Heart right ventricle (tissue), 16 donors: Measurements from ENCODE around the gene NAV1. TPM values are rescaled to one million over a fixed set of nuclear protein-coding genes. Genes with fewer than 3 reads are reported as not detected.
"Not testable (repeated sequence)": the region's sequence is repeated elsewhere in the genome, so short reads cannot be mapped to it uniquely, and the experiment has no call there.

Experiments
- ATAC-seq, 8 donors: fragments of 200-7000 bp; cut with Tn5 transposase; one replicate each; pipeline ENCODE4 v1.9.1; 2020; ENCODE audit warnings: mild to moderate bottlenecking in 8 of 8, moderate library complexity in 8 of 8, moderate number of reproducible peaks in 1 of 8
- DNase-seq, 2 donors: peaks; one replicate each; pipeline ENCODE4 v3.0.0-alpha.2; 2020
- H3K27ac ChIP-seq, 10 donors: fragments of 200-600 bp; sonication (generic) in 2 of 10; one replicate each; pipeline versions ENCODE4 v1.5.0 to v1.8.0; 2020 to 2022; ENCODE audit warnings: mild to moderate bottlenecking in 3 of 10
- H3K27me3 ChIP-seq, 7 donors: fragments of 200-600 bp; one replicate each; pipeline ENCODE4 v1.8.0; 2021 to 2022; ENCODE audit warnings: mild to moderate bottlenecking in 2 of 7
- H3K36me3 ChIP-seq, 9 donors: fragments of 200-600 bp; sonication (generic) in 1 of 9; one replicate each; pipeline versions ENCODE4 v1.5.0 to v1.8.0; 2020 to 2022; ENCODE audit warnings: mild to moderate bottlenecking in 2 of 9
- H3K4me1 ChIP-seq, 9 donors: fragments of 200-600 bp; sonication (generic) in 1 of 9; one replicate each; pipeline versions ENCODE4 v1.5.0 to v1.8.0; 2020 to 2022; ENCODE audit warnings: mild to moderate bottlenecking in 4 of 9
- H3K4me3 ChIP-seq, 10 donors: fragments of 200-600 bp; sonication (generic) in 2 of 10; one replicate each; pipeline versions ENCODE4 v1.5.0 to v1.8.0; 2020 to 2022; ENCODE audit warnings: mild to moderate bottlenecking in 7 of 10, moderate library complexity in 2 of 10
- H3K9me3 ChIP-seq, 11 donors: fragments of 200-600 bp in 10 of 11; sonication (generic) in 2 of 11; one replicate each; pipeline versions ENCODE4 v1.5.0 to v1.8.0; 2013 to 2022; ENCODE audit warnings: mild to moderate bottlenecking in 2 of 11, control low read depth in 1 of 11, moderate library complexity in 1 of 11
- WGBS, 2 donors: extraction: QIAGEN DNeasy Blood & Tissue Kit; methylation state at CpG; one replicate each; pipeline ENCODE4 v1.1.7; 2013; ENCODE audit warnings: inconsistent platforms in 1 of 2; 5-methylcytosine and 5-hydroxymethylcytosine counted together
- intact Hi-C, 10 donors: fragments of 100-400 bp; cut with DNase I; formaldehyde crosslinking; loops; one replicate each; pipeline versions ENCODE4 v1.11.1 to v1.14.2; 2022
- polyA plus RNA-seq, 2 donors: library from polyadenylated mRNA; stranded (reverse); fragments of 200-250 nt; gene quantifications; one replicate each; pipeline ENCODE4 v1.2.3, GENCODE V29; 2013
- total RNA-seq, 10 donors: library from RNA; stranded (reverse); fragmentation: NEBNext Ultra II Directional in 3 of 10; extraction: Animal tissue kit (Norgen Biotek cat#: 25700) in 3 of 10; gene quantifications; one replicate each; pipeline versions ENCODE4 v1.2.1 to v1.2.4, GENCODE V29; 2021 to 2023
- TF ChIP-seq, protein P1 (sequence below), 9 donors: fragments of 200-600 bp; sonication (generic) in 2 of 9; IDR thresholded peaks; one replicate each; pipeline versions ENCODE4 v1.5.0 to v1.8.0; 2021 to 2022; ENCODE audit warnings: antibody characterized with exemption in 9 of 9, mild to moderate bottlenecking in 5 of 9, moderate library complexity in 1 of 9
- donor health status: Arrhythmogenic right ventricular cardiomyopathy.
- donor health status: ischemic (EF 13 %, LVEDD 7.1; RV severe dilation, severe dysfunction).
- donor health status: healthy with polysubstance abuse.
- donor health status: DM: no; HTN: yes; CAD: no.
- donor health status: DM: no; HTN: no; CAD: no.
- donor health status: ischemic (EF 25% LVEDD 6.9; RV normal size, moderate dysfunction).
- donor health status: ischemic (EF 25% LVEDD 5.7; RV mildly dilated, moderate dysfunction).
- donor health status: healthy.
- donor health status: DM: yes; HTN: yes; CAD: no.
- donor health status: Ischemic cardiomyopathy.
- donor health status: ischemic (EF 35%, LVEDD 5.7; RV mildly dilated, moderate dysfunction).
- donor health status: nonischemic (EF 11% LVEDD 7.7; RV severe dilation, severe dysfunction).
- donor health status: DM: yes; HTN: yes; CAD: no.
- donor health status: PGD.
- donor health status: ischemic (EF 29% LVEDD 5.4; RV normal size, mild dysfunction).
- donor health status: nonischemic (EF 23%, LVEDD 6.1; RV moderate dilation, normal function).

The NAV1 gene
- total and polyA plus RNA-seq, 12 donors = 13.7 to 111 (median 81.8) TPM

DNA sequence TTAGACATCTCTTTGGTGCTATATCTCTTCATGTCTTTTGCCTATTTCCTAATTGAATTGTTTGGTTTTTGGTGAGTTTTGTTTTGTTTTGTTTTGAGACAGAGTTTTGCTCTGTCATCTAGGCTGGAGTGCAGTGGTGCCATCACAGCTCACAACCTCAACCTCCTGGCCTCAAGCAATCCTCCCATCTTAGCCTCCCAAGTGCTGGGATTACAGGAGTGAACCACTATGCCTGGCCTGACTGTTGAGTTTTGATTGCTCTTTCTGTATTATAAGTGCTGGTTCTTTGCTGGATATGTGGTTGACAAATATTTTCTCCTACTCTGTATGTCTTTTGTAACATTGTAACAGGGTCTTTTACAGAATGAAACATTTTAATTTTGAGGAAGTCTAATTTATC lies 38.0 kb downstream of the NAV1 start:
- Histone ChIP-seq H3K27me3 (no peaks in the 10 kb centered on the region), H3K9me3 (peaks cover 0 to 7% (median 0%) of the 10 kb centered on the region in 11 donors), H3K4me3 (no peak overlapping the region), H3K36me3 (no peaks in the 10 kb centered on the region), H3K4me1 (peaks cover 0 to 29% (median 13%) of the 10 kb centered on the region in 9 donors), H3K27ac (no peak overlapping the region)
- no peak for DNase-seq
- intact Hi-C loops = loop anchor here in 4 of 10 donors (5.0 to 10.0 kb wide), 3 partner anchors 35 to 70 kb away; no protein-coding TSS in a partner anchor
- TF ChIP-seq, protein P1, sequence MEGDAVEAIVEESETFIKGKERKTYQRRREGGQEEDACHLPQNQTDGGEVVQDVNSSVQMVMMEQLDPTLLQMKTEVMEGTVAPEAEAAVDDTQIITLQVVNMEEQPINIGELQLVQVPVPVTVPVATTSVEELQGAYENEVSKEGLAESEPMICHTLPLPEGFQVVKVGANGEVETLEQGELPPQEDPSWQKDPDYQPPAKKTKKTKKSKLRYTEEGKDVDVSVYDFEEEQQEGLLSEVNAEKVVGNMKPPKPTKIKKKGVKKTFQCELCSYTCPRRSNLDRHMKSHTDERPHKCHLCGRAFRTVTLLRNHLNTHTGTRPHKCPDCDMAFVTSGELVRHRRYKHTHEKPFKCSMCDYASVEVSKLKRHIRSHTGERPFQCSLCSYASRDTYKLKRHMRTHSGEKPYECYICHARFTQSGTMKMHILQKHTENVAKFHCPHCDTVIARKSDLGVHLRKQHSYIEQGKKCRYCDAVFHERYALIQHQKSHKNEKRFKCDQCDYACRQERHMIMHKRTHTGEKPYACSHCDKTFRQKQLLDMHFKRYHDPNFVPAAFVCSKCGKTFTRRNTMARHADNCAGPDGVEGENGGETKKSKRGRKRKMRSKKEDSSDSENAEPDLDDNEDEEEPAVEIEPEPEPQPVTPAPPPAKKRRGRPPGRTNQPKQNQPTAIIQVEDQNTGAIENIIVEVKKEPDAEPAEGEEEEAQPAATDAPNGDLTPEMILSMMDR (IDR thresholded peaks at IDR 0.05) = no peak
- no peak for ATAC-seq

DNA sequence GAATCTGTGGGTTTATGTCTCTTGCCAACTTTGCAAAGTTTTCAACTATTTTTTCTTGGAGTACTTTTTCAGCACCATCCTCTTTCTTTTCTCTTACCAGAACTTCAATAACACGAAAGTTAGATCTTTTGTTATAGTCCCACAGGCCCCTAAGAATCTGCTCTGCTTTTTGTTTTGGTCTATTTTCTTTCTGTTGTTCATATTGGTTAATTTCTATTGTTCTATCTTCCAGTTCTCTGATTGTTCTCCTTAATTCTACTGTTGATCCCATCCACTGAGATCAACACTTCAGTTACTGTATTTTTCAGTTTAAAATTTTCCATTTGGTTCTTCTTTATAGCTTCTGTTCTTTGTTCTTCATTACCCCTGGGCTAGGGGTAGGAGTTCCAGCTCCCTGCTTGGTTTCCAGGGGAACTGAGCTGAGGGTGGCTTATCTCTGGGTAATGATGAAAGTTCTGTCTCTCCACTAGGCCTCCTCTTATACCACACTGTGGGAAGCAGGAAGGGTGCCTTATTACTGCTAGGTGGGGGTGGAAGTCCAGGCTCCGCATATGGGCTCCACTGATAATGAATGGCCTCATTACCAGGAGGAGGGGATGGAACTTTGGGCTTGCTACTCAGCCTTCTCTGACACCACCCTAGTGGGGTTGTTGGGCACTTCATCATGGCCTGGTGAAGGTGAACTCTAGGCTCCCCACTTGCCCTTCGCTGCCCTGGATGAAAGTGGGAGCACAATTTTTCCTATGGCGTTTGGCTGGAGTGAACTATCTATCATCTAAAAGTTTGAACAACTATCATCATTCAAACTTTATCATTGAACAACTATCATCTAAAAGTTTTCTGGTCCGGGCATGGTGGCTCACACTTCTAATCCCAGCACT lies 39.3 kb downstream of the NAV1 start:
- H3K36me3 ChIP-seq = no peaks in the 10 kb centered on the region
- H3K4me1 ChIP-seq = peaks cover 0 to 34% (median 23%) of the 10 kb centered on the region in 9 donors
- H3K9me3 ChIP-seq = peaks cover 0 to 7% (median 0%) of the 10 kb centered on the region in 11 donors
- no peak overlapping the region for H3K27ac ChIP-seq
- 95 to 97% methylated on average over 5 of the region's 5 CpGs for WGBS, 2 donors
- DNase-seq (no peak), ATAC-seq (no peak)
- H3K27me3 ChIP-seq = no peaks in the 10 kb centered on the region
- no peak overlapping the region for H3K4me3 ChIP-seq
- TF ChIP-seq, protein P1 (IDR thresholded peaks at IDR 0.05) = no peak
- intact Hi-C loops = loop anchor here in 4 of 10 donors (5.0 to 10.0 kb wide), 3 partner anchors 34 to 69 kb away; no protein-coding TSS in a partner anchor

DNA sequence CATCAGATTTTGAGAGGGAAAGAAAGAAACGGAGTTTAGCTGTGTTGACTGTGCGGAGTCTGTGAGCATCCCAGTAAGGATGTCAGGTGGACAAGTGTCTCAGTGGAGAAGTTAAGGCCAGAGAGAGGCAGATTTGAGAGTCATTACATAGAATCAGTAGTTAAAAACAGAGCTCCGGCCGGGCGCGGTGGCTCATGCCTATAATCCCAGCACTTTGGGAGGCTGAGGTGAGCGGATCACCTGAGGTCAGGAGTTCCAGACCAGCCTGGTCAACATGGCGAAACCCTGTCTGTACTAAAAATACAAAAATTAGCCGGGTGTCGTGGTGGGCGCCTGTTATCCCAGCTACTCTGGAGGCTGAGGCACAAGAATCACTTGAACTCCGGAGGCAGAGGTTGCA lies 42.4 kb downstream of the NAV1 start:
- H3K27ac ChIP-seq = peak overlapping the region in 1 of 10 donors; percentile 10
- not testable (repeated sequence) for ATAC-seq, H3K4me3 ChIP-seq, H3K36me3 ChIP-seq, H3K27me3 ChIP-seq, H3K9me3 ChIP-seq, DNase-seq
- 96 to 98% methylated on average over 12 of the region's 12 CpGs for WGBS, 2 donors
- peaks cover 0 to 48% (median 36%) of the 10 kb centered on the region in 9 donors for H3K4me1 ChIP-seq
- intact Hi-C loops = loop anchor here in 1 of 10 donors (5.0 kb wide), 1 partner anchor 51 kb away; no protein-coding TSS in a partner anchor

- Histone ChIP-seq H3K27me3 (no peaks in the 10 kb centered on the region), H3K9me3 (peaks cover 0 to 5% (median 0%) of the 10 kb centered on the region in 11 donors), H3K4me3 (no peak overlapping the region), H3K4me1 (peaks cover 0 to 48% (median 36%) of the 10 kb centered on the region in 9 donors), H3K36me3 (no peaks in the 10 kb centered on the region), H3K27ac (peak overlapping the region in 3 of 10 donors; percentile 10 to 57 (median 31))
- DNase-seq = no peak
- peak in 6 of 8 donors; percentile 22 to 52 (median 34) for ATAC-seq
- WGBS, 2 donors = 90 to 91% methylated on average over 14 of the region's 14 CpGs
- intact Hi-C loops = loop anchor here in 1 of 10 donors (5.0 kb wide), 1 partner anchor 49 kb away; no protein-coding TSS in a partner anchor
- TF ChIP-seq, protein P1 (IDR thresholded peaks at IDR 0.05) = no peak
Observed at GRCh38 chr1:201582705-201583442, 43.9 kb downstream of the NAV1 start.
